Umbilical cord (tissue), 2 donors: ENCODE data around the gene PBX3. TPM values are rescaled to one million over a fixed set of nuclear protein-coding genes. Genes with fewer than 3 reads are reported as not detected.
A peak's percentile ranks its signal among the peaks of the same experiment; 100 is the strongest.

ENCODE experiments used
- DNase-seq: peaks from one replicate; pipeline ENCODE4 v3.0.0-alpha.2; 2015; ENCODE audit warnings: low spot score
- total RNA-seq: library from RNA; depleted of rRNA; stranded (reverse); fragments of >200 nt; gene quantifications from one replicate; pipeline ENCODE4 v1.2.3, GENCODE V29; 2014; ENCODE audit warnings: low replicate concordance; ENCODE audit not compliant: insufficient read depth

PBX3 gene
- total RNA-seq, 1 donor from 2014 or later: 64.0 TPM

DNA sequence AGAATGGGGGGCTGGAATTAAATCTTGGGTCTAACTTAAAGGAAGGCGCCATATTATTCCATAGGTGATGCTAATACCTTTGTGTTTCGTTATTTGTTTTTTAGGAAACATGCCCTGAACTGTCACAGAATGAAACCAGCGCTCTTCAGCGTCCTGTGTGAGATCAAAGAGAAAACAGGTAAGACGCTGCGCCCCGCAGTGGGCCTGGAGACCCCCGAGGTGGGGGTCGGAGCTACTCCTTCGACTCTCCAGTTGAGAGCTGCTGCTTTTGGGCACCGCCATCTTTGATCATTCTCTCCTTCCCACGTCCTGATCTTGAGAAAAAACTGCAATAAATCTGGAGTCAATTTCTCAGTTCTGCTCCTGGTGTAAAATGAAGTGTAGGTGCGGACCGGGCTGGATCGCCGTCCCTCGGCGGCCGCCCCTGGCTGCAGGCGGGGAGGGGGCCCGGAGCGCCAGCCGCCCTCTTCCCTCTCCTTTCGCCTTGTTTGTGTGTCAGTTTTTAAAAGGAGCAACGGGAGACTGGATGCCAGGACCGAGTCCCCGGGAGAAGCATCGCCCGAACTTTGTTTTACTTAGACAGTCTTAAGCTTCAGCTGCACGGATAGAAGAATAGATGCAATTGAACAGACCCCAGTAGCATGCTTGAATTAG, 1.4 kb downstream of the PBX3 start:
- DNase-seq: peak; percentile 26

DNA sequence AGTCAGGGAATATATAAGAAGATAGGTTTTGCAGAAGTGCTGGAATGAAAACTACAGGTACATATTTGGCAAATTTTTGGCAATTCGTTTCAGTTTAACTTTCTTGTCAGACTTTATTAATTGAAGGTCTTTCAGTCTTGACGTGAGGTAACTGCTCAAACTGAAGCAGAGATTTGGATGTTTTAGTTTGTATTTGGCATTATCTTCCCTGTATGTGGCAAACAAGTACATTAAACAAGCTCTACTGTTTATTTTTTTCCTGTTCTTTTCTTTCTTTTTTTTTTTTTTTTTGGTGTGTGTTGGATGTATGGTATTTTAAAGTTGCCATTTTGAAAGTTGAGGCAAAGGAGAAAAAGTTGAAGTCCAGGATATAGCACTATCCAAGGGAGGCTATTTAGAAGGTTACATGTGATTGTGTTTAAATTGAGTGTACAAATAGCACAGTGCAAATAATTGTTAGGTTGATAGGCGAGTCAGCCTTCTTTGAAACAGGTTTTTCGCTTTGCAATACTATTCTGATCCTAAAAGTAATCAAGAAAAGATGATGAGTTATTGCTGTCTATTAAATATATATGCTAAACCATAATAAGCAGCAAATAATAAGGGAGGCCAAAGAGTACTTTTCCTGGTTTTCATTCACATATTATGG, 2.2 kb downstream of the PBX3 start:
- DNase-seq: no peak

GRCh38 chr9:125749951-125750626, 2.9 kb downstream of the PBX3 start:
- DNase-seq: peak; percentile 23

DNA sequence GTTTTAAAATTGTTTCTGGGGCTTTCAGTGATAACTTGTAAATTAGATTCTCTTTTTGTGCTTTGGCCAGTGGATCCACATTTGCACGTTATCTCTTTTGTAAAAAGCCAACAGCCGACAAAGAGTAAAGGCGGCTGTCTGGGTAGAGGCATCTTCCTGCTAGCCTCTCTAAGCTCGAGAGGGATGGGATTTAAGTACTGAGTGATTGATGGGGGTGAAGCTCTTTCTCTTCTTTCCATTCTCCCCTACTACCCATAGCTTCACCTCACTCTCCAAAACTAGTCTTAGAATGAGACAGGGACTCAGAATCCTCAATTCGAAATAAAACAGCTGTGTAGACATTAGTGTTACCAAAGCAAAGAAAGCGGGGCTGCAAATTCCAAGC, 3.4 kb downstream of the PBX3 start:
- peak; percentile 20 for DNase-seq

DNA sequence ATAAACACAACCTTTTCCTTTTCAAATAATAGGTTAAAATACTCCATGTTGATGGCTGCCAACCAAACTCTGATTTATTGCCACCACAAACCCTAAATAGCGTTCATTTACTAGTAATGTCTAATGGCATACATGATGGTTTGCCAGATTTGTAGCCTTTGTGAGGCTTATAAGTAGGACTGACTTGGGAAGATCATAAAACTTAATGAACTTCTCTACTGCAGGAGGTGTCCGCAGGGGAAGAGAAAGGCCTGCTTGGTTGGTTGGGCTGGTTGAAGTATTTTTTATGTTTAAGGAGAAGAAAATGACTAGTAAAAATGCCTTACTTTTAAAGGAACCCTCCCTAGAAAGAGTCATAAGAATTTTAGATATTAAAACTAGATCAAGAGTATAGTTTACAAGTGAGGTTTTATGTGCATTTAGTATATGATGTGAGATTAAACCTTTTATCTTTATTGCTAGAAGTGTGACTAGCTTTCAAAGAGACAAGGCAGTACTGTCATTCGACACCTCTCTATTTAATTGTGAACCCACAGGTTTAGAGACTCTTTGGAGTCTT, 5.0 kb downstream of the PBX3 start:
- DNase-seq: no peak

DNA sequence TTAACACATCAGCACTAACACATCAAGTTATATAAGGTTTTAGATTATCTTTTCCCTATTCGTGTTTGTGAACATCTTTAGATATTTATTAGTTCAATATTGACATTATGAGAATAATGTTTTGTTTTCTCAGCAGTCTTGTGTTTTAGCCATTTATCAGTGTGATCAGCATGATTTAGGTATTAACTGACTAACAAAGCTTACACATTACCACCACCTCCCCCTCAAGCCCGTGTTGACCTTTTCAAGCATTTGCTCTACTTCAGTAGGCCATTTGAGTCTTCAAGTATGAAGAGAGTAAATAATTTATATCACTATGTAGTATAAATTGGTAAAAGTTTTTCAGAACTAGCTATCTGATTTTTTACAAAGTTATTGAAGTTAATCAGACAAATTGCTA, 6.9 kb downstream of the PBX3 start:
- no peak for DNase-seq

GRCh38 chr9:125755340-125755739, 8.2 kb downstream of the PBX3 start:
- DNase-seq: no peak

GRCh38 chr9:125756518-125756917, 9.3 kb downstream of the PBX3 start:
- no peak for DNase-seq

DNA sequence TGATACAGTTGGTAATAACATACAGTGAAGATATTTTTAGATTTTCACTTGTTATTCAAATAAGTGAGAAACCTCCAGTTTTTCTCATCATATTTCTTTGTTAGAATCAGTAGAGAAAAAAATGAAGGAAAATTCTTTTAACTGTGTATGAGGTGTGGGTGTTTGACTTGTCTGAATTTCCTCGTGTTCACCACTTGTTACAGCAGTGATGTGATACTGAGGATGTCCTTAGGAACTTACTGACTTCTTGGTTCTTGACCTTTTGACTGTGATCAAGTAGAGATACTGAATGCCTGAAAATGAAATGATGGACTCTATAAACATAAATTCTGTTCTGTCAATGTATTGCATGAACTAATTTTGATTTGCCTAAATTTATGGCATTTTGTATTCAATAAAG, 10.7 kb downstream of the PBX3 start:
- no peak for DNase-seq

DNA sequence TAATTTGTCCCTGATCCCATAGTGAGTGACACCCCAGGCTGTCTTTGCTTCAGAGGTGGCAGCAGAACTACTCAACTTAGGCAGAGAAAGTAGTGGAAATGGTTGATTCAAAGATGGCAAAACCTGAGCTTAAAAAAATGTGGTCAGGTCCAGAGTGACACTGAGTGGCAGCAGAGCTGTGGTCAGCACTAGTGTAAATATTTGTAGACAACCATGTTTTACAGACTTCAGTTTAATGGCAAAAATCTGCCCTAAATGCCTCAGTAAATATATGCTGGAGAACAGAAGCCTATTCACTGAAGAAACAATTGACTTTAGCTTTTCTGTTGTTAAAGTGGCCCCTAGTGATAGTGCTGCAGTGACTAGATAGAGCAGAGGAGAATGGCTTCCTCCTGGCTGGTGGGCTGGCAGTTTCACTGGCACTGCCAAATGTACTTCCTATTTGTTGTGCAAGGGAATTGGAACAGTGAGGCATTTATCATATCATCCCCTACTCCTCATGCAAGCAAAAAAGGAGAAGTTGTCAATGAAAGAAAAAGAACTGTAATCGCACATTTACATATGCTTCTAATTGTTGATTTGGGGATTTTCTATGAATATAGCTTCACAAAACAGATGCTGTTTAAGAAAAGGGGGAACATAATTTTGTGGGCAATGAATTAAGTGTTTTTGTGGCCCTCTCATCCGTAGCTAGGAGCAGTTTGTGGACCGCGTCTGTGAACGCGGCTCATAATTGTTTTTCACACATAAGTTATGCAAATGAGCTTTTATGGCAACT, 12.0 kb downstream of the PBX3 start:
- DNase-seq: peak; percentile 28

DNA sequence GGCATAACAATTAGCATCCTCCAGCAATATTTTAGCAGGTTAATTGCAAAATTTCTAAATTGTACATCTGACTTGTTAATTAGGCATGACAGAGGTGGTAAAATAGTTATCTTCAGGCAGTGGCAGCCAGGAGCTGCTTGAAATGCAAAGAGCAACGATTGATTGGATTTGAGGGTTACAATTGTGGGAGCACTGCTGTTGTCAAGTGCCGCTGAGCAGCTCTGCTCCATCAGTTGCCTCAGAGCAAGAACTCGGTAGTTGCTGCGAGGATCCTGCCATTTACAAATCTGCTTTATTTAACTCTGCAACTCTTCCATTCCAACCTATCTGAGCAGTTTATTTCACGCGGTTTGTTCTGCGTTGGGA, 12.6 kb downstream of the PBX3 start:
- DNase-seq: peak; percentile 8

DNA sequence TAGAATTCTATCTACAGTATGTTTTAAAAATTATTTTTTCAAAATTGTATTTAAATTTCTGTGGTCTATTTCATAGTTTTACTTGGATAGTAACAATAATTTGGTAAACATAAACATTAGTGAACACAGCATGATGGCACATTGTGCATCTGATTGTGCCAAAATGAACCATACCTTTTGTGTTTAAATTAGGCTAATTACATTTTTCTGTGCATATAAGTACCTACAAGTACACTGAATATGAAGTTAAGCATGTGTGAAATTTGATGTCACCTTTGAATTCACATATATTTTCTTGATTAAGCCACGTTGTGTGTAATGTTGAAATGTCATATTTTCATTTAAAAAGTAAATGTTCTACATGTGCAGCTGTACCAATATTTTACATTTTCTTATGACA, 13.4 kb downstream of the PBX3 start:
- DNase-seq: no peak

DNA sequence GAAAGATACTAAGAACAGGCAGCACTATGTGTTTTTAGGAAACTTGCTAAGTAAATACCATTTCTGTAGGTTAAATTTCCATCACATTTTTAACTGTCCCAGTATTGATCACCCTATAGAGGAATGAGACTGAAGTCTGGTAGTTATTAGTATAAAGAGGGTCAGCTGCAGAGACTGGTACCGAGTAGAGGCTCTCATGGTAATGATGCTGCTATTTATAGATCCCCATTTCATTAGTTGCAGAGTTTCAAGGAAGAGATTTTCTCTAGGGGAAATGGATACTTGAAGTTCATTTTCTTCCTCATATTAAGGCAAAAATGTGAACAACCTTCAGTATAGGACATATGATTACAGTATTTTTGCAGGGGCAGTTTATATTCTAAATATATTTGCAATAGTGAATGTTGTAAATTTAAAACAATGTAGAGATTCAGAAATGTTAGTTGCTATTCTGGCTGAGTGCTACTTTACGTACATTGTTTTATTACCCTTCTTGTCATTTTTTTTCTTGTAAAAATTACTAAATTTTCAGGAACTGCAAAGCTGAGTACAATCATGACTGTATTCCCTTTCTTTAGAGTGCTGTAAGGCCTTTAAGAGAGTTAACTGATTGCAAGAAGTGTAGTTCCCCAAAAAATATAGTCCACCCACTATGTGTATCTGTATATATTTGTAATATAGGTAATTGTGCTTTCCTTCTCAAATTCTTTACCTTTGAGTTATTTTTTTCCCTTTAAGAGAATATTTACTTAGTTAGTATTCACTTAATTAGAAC, 14.7 kb downstream of the PBX3 start:
- DNase-seq: no peak

DNA sequence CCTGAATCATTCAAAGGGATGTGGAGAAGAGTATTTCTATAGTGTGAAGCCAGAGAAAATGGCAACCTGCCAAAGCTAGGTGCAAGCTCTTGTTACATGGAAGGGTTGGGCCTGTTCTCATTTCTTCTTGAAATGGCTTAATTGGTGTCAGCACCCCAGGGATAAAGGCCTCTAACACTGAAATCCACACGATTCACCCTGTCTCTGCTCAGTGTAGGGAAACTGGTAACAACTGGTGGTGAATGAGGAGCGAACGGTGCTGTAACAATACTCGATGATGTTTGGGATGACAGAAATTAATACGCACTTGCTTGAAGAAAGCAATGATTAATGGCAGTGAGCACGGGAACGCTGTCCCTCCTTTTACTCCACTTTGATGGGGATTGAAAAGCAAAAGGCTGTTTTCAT, 16.2 kb downstream of the PBX3 start:
- DNase-seq: peak; percentile 24

GRCh38 chr9:125764198-125764597, 17.0 kb downstream of the PBX3 start:
- DNase-seq: peak; percentile 9

GRCh38 chr9:125766468-125767221, 19.5 kb downstream of the PBX3 start:
- no peak for DNase-seq

DNA sequence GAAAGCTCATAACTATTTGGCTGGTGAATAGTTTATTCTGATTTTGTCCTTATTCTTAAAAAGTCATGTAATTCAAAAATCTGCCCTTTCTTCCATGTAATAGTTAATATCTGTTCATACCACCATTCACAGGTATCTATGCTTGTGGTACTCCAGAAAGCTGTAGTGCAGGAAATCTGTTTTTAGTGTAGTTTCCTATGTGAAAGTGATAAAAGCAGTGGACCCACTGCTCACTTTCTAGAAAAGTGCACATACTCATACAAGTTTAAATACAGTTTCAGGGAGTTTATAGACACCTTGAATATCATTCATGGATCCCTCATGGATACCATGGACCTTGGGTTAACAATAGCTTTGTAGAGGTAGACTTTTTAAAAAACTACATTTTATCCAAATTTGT, 20.2 kb downstream of the PBX3 start:
- DNase-seq: no peak

GRCh38 chr9:125768803-125769202, 21.6 kb downstream of the PBX3 start:
- DNase-seq: no peak

DNA sequence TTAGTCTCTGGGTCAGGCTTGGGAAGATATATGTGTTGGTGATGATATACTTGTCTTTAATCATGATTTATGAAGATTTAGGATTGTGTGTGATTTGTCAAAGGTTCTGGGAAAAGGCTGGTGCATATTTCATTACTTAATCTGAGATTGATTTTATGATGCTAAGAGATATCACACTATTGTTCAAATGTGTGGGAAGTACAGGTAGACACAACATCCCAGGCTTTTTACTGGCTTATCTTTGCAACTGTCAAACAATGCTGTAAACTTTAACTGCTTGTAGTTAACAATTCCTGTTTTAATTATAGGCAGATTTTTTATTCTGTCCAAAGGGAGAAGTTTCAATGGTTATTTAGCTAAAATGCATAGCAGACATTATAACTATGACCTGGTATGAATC, 23.9 kb downstream of the PBX3 start:
- DNase-seq: no peak

DNA sequence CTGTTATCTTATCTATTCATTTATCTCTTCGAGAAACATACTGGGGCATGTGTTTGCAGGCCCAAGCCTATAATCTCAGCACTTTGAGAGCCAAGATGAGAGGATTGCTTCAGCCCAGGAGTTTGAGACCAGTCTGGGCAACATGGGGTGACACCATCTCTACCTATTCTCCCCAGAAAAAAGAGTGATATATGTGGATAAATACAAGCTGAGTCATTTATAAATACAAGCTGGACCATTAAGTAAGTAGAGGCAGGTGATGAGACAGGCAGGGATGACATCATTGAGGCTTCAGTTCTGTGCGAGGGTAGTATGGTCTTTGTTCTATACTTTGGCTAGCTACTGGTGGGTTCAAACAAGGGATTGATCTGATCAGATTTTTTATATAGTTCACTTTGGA, 25.6 kb downstream of the PBX3 start:
- DNase-seq: no peak

DNA sequence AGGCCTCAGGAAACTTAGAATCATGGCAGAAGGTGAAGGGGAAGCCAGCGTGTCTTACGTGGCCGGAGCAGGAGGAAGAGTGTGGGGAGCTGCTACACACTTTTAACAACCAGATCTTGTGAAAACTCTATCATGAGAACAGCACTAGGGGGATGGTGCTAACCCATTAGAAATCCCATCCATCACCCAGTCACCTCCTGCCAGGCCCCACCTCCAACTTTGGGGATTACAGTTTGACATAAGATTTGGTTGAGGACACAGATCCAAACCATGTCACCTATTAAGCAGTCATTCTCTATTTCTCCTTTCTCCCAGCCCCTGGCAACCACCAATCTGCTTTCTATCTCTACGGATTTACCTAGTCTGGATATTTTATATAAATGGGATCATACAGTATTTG, 26.9 kb downstream of the PBX3 start:
- no peak for DNase-seq
